PC-3 (cell line): ENCODE data around the gene DIS3L2. TPM values are rescaled to one million over a fixed set of nuclear protein-coding genes. Genes with fewer than 3 reads are reported as not detected.

Experiments used
- ATAC-seq: fragments of 200-7000 bp; cut with Tn5 transposase; 2 replicates; pipeline ENCODE4 v1.9.1; 2020; ENCODE audit warnings: mild to moderate bottlenecking, moderate library complexity
- BruUV-seq: library from RNA; stranded (reverse); fragments of 400-500 nt; replicated peaks from 2 replicates; lab custom pipeline; 2021; lab: Mats Ljungman, UMichigan
- CTCF ChIA-PET: fragments of 300-600 bp; sonication (Branson Sonifier 250); formaldehyde crosslinking; loops from one replicate; lab custom pipeline; 2022; ENCODE audit warnings: antibody characterized with exemption; lab: Charles Lee
- POLR2A ChIA-PET: fragments of 300-600 bp; sonication (Branson Sonifier 250); formaldehyde crosslinking; loops from one replicate; lab custom pipeline; 2022; ENCODE audit warnings: antibody characterized with exemption; ENCODE audit not compliant: unreplicated experiment; lab: Charles Lee
- DNase-seq: peaks from one replicate; pipeline ENCODE4 v3.0.0-alpha.2; 2015
- H2AFZ ChIP-seq: fragments of 300-600 bp; sonication (generic); 2 replicates; pipeline ENCODE4 v1.6.0; 2016; ENCODE audit warnings: antibody characterized with exemption, low read length
- H3F3A ChIP-seq: fragments of 300-600 bp; sonication (generic); one replicate; pipeline ENCODE4 v1.6.0; 2017; ENCODE audit warnings: antibody characterized with exemption, low read length, control low read depth, mild to moderate bottlenecking; ENCODE audit not compliant: unreplicated experiment
- H3K27ac ChIP-seq: fragments of 300-600 bp; sonication (generic); 2 replicates; pipeline ENCODE4 v1.5.1; 2016; ENCODE audit warnings: mild to moderate bottlenecking, low read length
- H3K27me3 ChIP-seq: fragments of 300-600 bp; sonication (generic); 2 replicates; pipeline ENCODE4 v1.6.1; 2016; ENCODE audit warnings: low read length, mixed read lengths
- H3K36me3 ChIP-seq: fragments of 300-600 bp; sonication (generic); 2 replicates; pipeline ENCODE4 v1.6.1; 2016; ENCODE audit warnings: low read depth, mixed run types, low read length, mixed read lengths
- H3K4me1 ChIP-seq: fragments of 300-600 bp; sonication (generic); 2 replicates; pipeline ENCODE4 v1.5.1; 2016; ENCODE audit warnings: low read length; ENCODE audit not compliant: insufficient read depth
- H3K4me2 ChIP-seq: fragments of 300-600 bp; sonication (generic); 2 replicates; pipeline ENCODE4 v1.6.0; 2016; ENCODE audit warnings: low read length
- H3K4me3 ChIP-seq: fragments of 300-600 bp; sonication (generic); 2 replicates; pipeline ENCODE4 v1.5.1; 2016; ENCODE audit warnings: mild to moderate bottlenecking, low read length, mixed read lengths
- H3K79me2 ChIP-seq: fragments of 300-600 bp; sonication (generic); 2 replicates; pipeline ENCODE4 v1.6.1; 2017; ENCODE audit warnings: low read length, mixed read lengths
- H3K9ac ChIP-seq: fragments of 300-600 bp; sonication (generic); 2 replicates; pipeline ENCODE4 v1.6.0; 2016; ENCODE audit warnings: mild to moderate bottlenecking, low read length
- H3K9me2 ChIP-seq: fragments of 300-600 bp; sonication (generic); replicated peaks from 2 replicates; pipeline ENCODE4 v1.6.1; 2016; ENCODE audit warnings: mixed run types, low read length, mixed read lengths
- H3K9me3 ChIP-seq: fragments of 300-600 bp; sonication (generic); 2 replicates; pipeline ENCODE4 v1.6.1; 2016; ENCODE audit warnings: low read length, mixed read lengths
- H4K20me1 ChIP-seq: fragments of 300-600 bp; sonication (generic); 2 replicates; pipeline ENCODE4 v1.6.1; 2016; ENCODE audit warnings: low read length, mixed read lengths
- CTCF ChIP-seq: fragments of 300-600 bp; sonication (generic); conservative IDR thresholded peaks from 2 replicates; pipeline ENCODE4 v1.5.1; 2017; ENCODE audit warnings: antibody characterized with exemption, low read depth, mild to moderate bottlenecking, low read length
- EZH2 ChIP-seq: fragments of 300-600 bp; sonication (generic); IDR thresholded peaks from one replicate; pipeline ENCODE4 v1.6.1; 2017; ENCODE audit warnings: antibody characterized with exemption, mild to moderate bottlenecking, low read length; ENCODE audit not compliant: unreplicated experiment
- EZH2phosphoT487 ChIP-seq: fragments of 300-600 bp; sonication (generic); IDR thresholded peaks from 2 replicates; pipeline ENCODE4 v1.6.1; 2018; ENCODE audit warnings: mild to moderate bottlenecking, antibody characterized with exemption, low read length, borderline replicate concordance
- intact Hi-C: fragments of 100-400 bp; cut with micrococcal nuclease; formaldehyde crosslinking; loops from 2 replicates; pipeline ENCODE4 v1.9.0; 2023
- total RNA-seq: library from RNA; depleted of rRNA; stranded (reverse); fragments of >200 nt; gene quantifications from 2 replicates; pipeline ENCODE4 v1.2.3, GENCODE V29; 2014

Gene DIS3L2
- total RNA-seq, 1 experiment from 2014 or later = 22.8 TPM

- intact Hi-C loops = loop anchor here (5.0 to 10.0 kb wide), 2 partner anchors 81 to 179 kb away; no protein-coding TSS in a partner anchor
- Histone ChIP-seq H3K9ac (no peak overlapping the region), H3K9me3 (no peaks in the 10 kb centered on the region), H3K4me1 (no peaks in the 10 kb centered on the region), H3K27ac (no peak overlapping the region), H4K20me1 (no peaks in the 10 kb centered on the region), H3K27me3 (no peaks in the 10 kb centered on the region), H3F3A (no peaks in the 10 kb centered on the region), H3K79me2 (no peaks in the 10 kb centered on the region), H3K4me2 (no peak overlapping the region), H2AFZ (no peak overlapping the region), H3K4me3 (no peak overlapping the region), H3K9me2 (no peaks in the 10 kb centered on the region), H3K36me3 (no peaks in the 10 kb centered on the region)
- peak; percentile 24; the same call in 1 of the 2 replicates for ATAC-seq
- CTCF ChIA-PET = no interaction called here
- TF ChIP-seq EZH2 = no peak
- TF ChIP-seq CTCF = no peak
- TF ChIP-seq EZH2phosphoT487 = no peak
- DNase-seq = peak; percentile 6
- POLR2A ChIA-PET = no interaction called here
- no TSS peak for BruUV-seq
Observed at GRCh38 chr2:232146294-232146693, 184.8 kb downstream of the DIS3L2 start.

- Histone ChIP-seq H4K20me1 (no peaks in the 10 kb centered on the region), H3K27me3 (no peaks in the 10 kb centered on the region), H3K9me2 (no peaks in the 10 kb centered on the region), H3K27ac (no peak overlapping the region), H3K4me1 (no peaks in the 10 kb centered on the region), H3K36me3 (no peaks in the 10 kb centered on the region), H2AFZ (no peak overlapping the region), H3K4me3 (no peak overlapping the region), H3K9ac (no peak overlapping the region), H3F3A (no peaks in the 10 kb centered on the region), H3K9me3 (no peaks in the 10 kb centered on the region), H3K79me2 (no peaks in the 10 kb centered on the region), H3K4me2 (no peak overlapping the region)
- DNase-seq (no peak), ATAC-seq (no peak)
- intact Hi-C loops = loop anchor here (5.0 to 10.0 kb wide), 2 partner anchors 80 to 177 kb away; no protein-coding TSS in a partner anchor
- BruUV-seq = no TSS peak
- CTCF ChIA-PET = no interaction called here
- POLR2A ChIA-PET = interaction anchor here (0.5 kb wide), 1 partner anchor 27 kb away, joined by 3 read pairs; no protein-coding TSS in a partner anchor
- no peak for TF ChIP-seq EZH2phosphoT487
- no peak for TF ChIP-seq CTCF
- no peak for TF ChIP-seq EZH2
Observed at GRCh38 chr2:232147440-232148077, 186.0 kb downstream of the DIS3L2 start.

- no peak overlapping the region for H2AFZ ChIP-seq
- no peaks in the 10 kb centered on the region for H3K79me2 ChIP-seq
- H3K4me3 ChIP-seq = no peak overlapping the region
- TF ChIP-seq EZH2 (no peak), EZH2phosphoT487 (no peak), CTCF (no peak)
- H3K9ac ChIP-seq = no peak overlapping the region
- no peak overlapping the region for H3K27ac ChIP-seq
- intact Hi-C loops = no loop called here
- peaks cover 9% of the 10 kb centered on the region; the same call in 1 of the 2 replicates for H3K36me3 ChIP-seq
- no peaks in the 10 kb centered on the region for H4K20me1 ChIP-seq
- no TSS peak for BruUV-seq
- POLR2A ChIA-PET = no interaction called here
- peaks cover 4% of the 10 kb centered on the region; the same call in 1 of the 2 replicates for H3K4me1 ChIP-seq
- H3K9me2 ChIP-seq = no peaks in the 10 kb centered on the region
- no peak overlapping the region for H3K4me2 ChIP-seq
- H3K9me3 ChIP-seq = no peaks in the 10 kb centered on the region
- ATAC-seq (no peak), DNase-seq (no peak)
- no peaks in the 10 kb centered on the region for H3F3A ChIP-seq
- CTCF ChIA-PET = no interaction called here
- H3K27me3 ChIP-seq = no peaks in the 10 kb centered on the region
Observed at GRCh38 chr2:232162187-232162586, 200.7 kb downstream of the DIS3L2 start.
